SK-N-SH (cell line): ENCODE results near the gene CDH23.

Experiments
- CHD2 ChIP-seq: fragments of 150-350 bp; IDR thresholded peaks from 2 replicates; pipeline ENCODE4 v1.6.1; 2018; ENCODE audit warnings: low read length; ENCODE audit not compliant: partially characterized antibody
- EP300 ChIP-seq, 2 experiments: IDR thresholded peaks; 2 replicates each; pipeline versions ENCODE4 v1.4.0 to v1.6.1; 2012; ENCODE audit warnings: borderline replicate concordance in 1 of 2, low read depth in 1 of 2, low read length in 1 of 2
- EZH2phosphoT487 ChIP-seq: fragments of 200-600 bp; sonication (generic); IDR thresholded peaks from 2 replicates; pipeline ENCODE4 v1.6.1; 2017; ENCODE audit warnings: low read depth, mixed run types, mild to moderate bottlenecking, antibody characterized with exemption, moderate library complexity, borderline replicate concordance
- FOXJ3 ChIP-seq: sonication (generic); formaldehyde crosslinking; IDR thresholded peaks from 2 replicates; pipeline ENCODE4 v1.5.1; 2020; ENCODE audit warnings: mild to moderate bottlenecking, missing genetic modification reagents
- FOXM1 ChIP-seq: IDR thresholded peaks from 2 replicates; pipeline ENCODE4 v1.4.0; 2012; ENCODE audit warnings: low read depth, mild to moderate bottlenecking
- GABPA ChIP-seq: IDR thresholded peaks from 2 replicates; pipeline ENCODE4 v1.4.0; 2012; ENCODE audit warnings: low read depth, mild to moderate bottlenecking
- NRF1 ChIP-seq: IDR thresholded peaks from 2 replicates; pipeline ENCODE4 v1.6.1; 2012; ENCODE audit warnings: low read depth, mild to moderate bottlenecking, low read length
- POLR2AphosphoS5 ChIP-seq: IDR thresholded peaks from 2 replicates; pipeline ENCODE4 v1.6.1; 2012; ENCODE audit warnings: low read depth, low read length
- SIN3A ChIP-seq: IDR thresholded peaks from 2 replicates; pipeline ENCODE4 v1.6.1; 2012; ENCODE audit warnings: low read depth, mild to moderate bottlenecking, low read length, moderate library complexity, borderline replicate concordance
- SMC3 ChIP-seq: IDR thresholded peaks from 2 replicates; pipeline ENCODE4 v1.6.1; 2012; ENCODE audit warnings: low read depth, low read length, improper control_type of control experiment
- TCF12 ChIP-seq: IDR thresholded peaks from 2 replicates; pipeline ENCODE4 v1.4.0; 2012
- TEAD4 ChIP-seq: IDR thresholded peaks from 2 replicates; pipeline ENCODE4 v1.4.0; 2012; ENCODE audit warnings: mild to moderate bottlenecking, borderline replicate concordance; ENCODE audit not compliant: insufficient read depth
- TF ChIP-seq, protein P1 (sequence below): fragments of 200-600 bp; sonication (generic); IDR thresholded peaks from 2 replicates; pipeline ENCODE4 v1.6.1; 2017; ENCODE audit warnings: antibody characterized with exemption, mild to moderate bottlenecking, moderate library complexity

DNA sequence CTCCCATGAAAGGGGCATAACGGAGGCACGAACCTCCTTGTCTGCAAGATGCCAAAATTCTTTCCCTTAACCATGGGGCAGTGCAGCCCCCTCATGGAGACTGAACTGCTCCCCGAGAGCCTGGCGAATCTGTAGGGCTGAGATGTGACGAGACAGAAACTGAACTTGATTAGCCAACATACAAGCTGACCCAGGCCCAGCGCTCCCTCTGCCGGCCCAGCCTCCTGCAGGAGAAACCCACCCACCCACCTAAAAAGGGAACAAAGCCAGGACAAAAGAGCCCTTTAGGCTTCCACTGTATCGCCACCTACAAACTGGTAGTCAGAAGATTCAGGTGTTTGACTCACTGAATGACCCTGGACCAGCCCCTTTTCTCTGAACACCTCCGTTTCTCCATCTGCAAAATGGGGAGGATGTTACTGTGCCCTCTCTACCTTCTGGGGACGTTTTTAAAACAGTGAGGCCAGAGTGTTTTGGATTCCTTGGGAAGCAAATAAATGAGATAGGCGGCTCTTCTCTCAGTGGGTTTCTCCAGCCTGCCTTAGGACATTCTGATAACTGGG, 264.4 kb downstream of the CDH23 start:
- TF ChIP-seq, protein P1, sequence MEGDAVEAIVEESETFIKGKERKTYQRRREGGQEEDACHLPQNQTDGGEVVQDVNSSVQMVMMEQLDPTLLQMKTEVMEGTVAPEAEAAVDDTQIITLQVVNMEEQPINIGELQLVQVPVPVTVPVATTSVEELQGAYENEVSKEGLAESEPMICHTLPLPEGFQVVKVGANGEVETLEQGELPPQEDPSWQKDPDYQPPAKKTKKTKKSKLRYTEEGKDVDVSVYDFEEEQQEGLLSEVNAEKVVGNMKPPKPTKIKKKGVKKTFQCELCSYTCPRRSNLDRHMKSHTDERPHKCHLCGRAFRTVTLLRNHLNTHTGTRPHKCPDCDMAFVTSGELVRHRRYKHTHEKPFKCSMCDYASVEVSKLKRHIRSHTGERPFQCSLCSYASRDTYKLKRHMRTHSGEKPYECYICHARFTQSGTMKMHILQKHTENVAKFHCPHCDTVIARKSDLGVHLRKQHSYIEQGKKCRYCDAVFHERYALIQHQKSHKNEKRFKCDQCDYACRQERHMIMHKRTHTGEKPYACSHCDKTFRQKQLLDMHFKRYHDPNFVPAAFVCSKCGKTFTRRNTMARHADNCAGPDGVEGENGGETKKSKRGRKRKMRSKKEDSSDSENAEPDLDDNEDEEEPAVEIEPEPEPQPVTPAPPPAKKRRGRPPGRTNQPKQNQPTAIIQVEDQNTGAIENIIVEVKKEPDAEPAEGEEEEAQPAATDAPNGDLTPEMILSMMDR, result no peak
- no peak for TF ChIP-seq SMC3
- no peak for TF ChIP-seq EZH2phosphoT487
- TF ChIP-seq EP300 (IDR thresholded peaks at IDR 0.05; ENCODE audit: borderline replicate concordance in 1 of 2, low read depth in 1 of 2, low read length in 1 of 2), result no peak
- TF ChIP-seq TEAD4, result no peak
- no peak for TF ChIP-seq GABPA
- no peak for TF ChIP-seq CHD2
- TF ChIP-seq POLR2AphosphoS5, result no peak
- TF ChIP-seq FOXM1, result no peak
- TF ChIP-seq TCF12, result no peak
- no peak for TF ChIP-seq FOXJ3 (CRISPR knock-in tag)
- no peak for TF ChIP-seq NRF1
- no peak for TF ChIP-seq SIN3A
